HG03575 (cell line): ENCODE measurements around the gene CCT4.
"Not testable (repeated sequence)": the region's sequence is repeated elsewhere in the genome, so short reads cannot be mapped to it uniquely, and the experiment has no call there.

Experiments used
- ATAC-seq: cut with Tn5 transposase; IDR thresholded peaks from one replicate; pipeline ENCODE4 v1.9.1; 2021; ENCODE audit not compliant: unreplicated experiment, insufficient number of reproducible peaks, low FRiP score; ENCODE audit errors: extremely low read depth

The CCT4 gene

GRCh38 chr2:61888267-61889055 is at the start of gene CCT4:
TSS of gene CCT4 (minus strand) at chr2:61888656. CDS start at chr2:61888507, 149 bp downstream.
- ATAC-seq: no peak

GRCh38 chr2:61937886-61938285 is 49.4 kb upstream of the CCT4 start:
- no peak for ATAC-seq

GRCh38 chr2:61937098-61937497 is 48.6 kb upstream of the CCT4 start:
- ATAC-seq: no peak

- no peak for ATAC-seq
Observed at GRCh38 chr2:61928826-61929461, 40.5 kb upstream of the CCT4 start.

- ATAC-seq: no peak
Observed at GRCh38 chr2:61926531-61927477, 38.3 kb upstream of the CCT4 start.

GRCh38 chr2:61924895-61925663 is 36.6 kb upstream of the CCT4 start:
- ATAC-seq: no peak

- ATAC-seq: no peak
Observed at GRCh38 chr2:61922714-61923113, 34.3 kb upstream of the CCT4 start.

- ATAC-seq: no peak
Observed at GRCh38 chr2:61920548-61920947, 32.1 kb upstream of the CCT4 start.

GRCh38 chr2:61914794-61915193 is 26.3 kb upstream of the CCT4 start:
- not testable (repeated sequence) for ATAC-seq

GRCh38 chr2:61911510-61911909 is 23.1 kb upstream of the CCT4 start:
- no peak for ATAC-seq

- ATAC-seq: no peak
Observed at GRCh38 chr2:61910603-61911002, 22.1 kb upstream of the CCT4 start.

- ATAC-seq: no peak
Observed at GRCh38 chr2:61909116-61909515, 20.7 kb upstream of the CCT4 start.

GRCh38 chr2:61906186-61906470 is 17.7 kb upstream of the CCT4 start:
- no peak for ATAC-seq

GRCh38 chr2:61905372-61906185 is 17.1 kb upstream of the CCT4 start, which contains the start of gene COMMD1:
TSS of gene COMMD1 (plus strand) at chr2:61905674. CDS start at chr2:61905679, 5 bp downstream.
- ATAC-seq: peak; percentile 74

GRCh38 chr2:61900281-61900680 is 11.8 kb upstream of the CCT4 start:
- ATAC-seq: no peak

GRCh38 chr2:61898810-61899209 is 10.4 kb upstream of the CCT4 start:
- ATAC-seq: no peak

- no peak for ATAC-seq
Observed at GRCh38 chr2:61887717-61888266, 664 bp downstream of the CCT4 start.
